Measurements from ENCODE around the gene GRHL3.

DNA sequence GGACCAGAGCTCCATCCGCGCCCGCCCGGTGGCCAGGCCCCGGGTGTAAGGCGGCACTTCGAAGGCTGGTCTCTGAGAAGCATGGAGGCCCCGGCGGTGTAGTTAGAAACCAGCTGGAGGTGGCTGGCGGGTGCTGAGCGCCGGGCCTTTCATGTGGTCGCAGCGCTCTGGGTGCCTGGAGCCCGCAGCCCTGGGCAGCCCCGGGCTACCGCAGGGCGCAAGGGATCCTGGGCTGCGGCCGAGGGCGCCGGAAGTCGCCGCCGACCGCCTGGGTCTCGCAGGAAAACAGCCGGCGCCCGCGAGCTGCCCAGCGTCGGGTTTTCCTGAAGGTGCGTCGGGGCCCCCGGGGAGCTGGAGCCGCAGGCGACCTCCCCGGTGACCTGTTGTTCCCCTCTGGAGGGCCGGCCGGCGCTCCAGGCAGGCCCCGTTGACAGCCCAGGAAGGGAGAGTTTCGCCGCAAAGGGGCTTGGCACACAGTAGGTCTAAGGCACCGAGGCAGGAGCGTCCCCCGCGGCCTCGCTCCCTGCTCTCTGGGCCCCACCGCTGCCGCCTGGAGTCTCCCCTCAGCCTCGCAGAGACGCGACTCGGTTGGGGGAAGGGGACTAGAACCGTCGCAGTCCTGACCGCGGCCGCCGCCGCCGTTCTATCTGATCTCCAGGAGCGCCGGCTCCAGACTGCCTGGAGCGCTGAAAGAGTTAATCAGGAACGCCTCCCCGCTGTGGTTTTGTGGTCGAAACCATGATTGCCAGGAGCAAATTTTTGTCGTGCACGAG is 2.7 kb downstream of the GRHL3 start:
- TF ChIP-seq, protein P1, sequence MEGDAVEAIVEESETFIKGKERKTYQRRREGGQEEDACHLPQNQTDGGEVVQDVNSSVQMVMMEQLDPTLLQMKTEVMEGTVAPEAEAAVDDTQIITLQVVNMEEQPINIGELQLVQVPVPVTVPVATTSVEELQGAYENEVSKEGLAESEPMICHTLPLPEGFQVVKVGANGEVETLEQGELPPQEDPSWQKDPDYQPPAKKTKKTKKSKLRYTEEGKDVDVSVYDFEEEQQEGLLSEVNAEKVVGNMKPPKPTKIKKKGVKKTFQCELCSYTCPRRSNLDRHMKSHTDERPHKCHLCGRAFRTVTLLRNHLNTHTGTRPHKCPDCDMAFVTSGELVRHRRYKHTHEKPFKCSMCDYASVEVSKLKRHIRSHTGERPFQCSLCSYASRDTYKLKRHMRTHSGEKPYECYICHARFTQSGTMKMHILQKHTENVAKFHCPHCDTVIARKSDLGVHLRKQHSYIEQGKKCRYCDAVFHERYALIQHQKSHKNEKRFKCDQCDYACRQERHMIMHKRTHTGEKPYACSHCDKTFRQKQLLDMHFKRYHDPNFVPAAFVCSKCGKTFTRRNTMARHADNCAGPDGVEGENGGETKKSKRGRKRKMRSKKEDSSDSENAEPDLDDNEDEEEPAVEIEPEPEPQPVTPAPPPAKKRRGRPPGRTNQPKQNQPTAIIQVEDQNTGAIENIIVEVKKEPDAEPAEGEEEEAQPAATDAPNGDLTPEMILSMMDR (conservative IDR thresholded peaks at IDR 0.05) = no peak
- no peak for TF ChIP-seq EZH2 (IDR thresholded peaks at IDR 0.05; ENCODE audit: low read depth)

Measured in PC-9 (cell line).